ENCODE measurements around the gene TRIP10.

TRIP10 gene

DNA sequence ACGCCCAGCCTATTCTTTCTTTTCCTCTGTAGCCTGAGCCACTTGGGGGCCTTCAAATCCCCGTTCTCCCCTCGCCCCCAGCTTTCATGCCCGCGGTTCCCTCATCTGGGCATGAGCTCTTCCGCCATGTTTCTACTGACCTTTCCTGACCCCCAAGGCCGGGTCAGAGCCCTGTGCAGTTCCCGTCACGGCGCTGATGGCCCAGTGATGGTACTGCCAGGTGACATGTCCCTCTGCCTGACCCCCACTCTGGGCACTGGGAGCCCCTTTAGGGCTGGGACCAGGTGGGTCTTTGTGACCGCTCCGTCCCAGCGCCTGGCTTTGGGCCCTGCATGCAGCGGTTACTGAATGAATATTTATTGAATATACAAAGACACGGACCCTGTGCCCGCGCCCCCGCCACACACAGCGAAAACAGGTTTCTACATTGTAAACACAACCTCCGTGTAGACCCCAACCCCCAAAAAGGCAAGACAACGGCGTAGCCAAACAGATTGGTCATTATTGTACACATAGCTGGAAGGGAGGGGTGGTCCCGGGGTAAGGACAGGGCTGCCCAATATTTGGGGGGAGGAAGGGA, 9.8 kb upstream of the TRIP10 start:
- no peak for DNase-seq

DNA sequence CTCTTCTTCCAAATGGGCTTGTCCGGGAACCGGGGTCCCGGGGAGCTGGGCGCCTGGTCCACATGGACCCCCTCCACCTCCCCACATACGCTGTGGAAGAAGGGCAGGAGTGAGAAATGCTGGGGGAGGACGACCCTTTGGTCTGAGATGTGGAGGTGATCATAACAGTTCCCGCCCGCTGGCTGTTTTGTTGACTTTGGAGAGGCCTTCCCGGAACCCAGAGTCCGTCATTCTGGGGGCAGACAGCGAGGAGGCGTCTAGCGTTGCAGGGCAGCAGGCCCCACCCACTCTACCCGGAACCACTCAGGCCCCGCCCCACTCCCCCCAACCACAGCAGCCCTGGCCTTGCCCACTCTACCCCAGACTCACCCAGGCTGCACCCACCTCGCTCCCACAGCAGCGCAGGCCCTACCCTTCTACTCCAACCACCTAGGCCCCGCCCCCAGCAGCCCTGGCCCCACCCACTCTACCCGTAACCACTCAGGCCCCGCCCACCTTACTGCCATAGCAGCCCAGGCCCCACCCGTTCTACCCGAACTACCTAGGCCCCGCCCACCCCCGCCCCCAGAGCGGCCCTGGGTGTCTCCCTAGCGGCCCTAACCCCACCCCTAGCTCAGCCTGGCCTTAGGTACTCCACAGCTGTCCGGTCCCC, 9.2 kb upstream of the TRIP10 start:
- no peak for DNase-seq

- no peak for DNase-seq
Observed at GRCh38 chr19:6730941-6731670, 8.4 kb upstream of the TRIP10 start.

GRCh38 chr19:6731822-6732221, 7.7 kb upstream of the TRIP10 start:
- no peak for DNase-seq

DNA sequence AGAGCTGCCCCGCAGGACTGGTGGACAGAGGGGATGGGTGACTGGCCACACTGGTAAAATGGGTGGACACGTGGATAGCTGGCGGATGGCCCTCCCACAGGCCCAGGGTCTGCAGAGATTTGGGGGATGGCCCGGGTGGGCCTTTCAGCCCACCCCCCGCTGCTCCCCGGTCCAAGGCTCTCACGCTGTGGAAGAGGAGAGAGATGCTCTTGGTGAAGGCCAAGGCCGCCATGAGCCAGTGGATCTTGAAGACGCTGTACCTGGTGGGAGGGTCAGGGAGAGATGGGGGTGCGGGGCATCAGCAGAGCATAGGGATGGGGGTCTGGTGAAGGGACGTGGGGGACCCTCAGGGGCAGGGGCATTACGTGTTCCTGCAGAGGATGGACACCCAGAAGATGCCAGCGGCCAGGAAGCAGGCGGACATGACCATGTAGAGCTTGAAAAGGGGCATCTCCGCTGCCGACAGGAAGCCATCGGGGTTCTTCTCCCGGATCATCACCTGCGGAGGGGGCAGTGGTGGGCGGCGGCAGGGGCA, 6.6 kb upstream of the TRIP10 start:
- no peak for DNase-seq

GRCh38 chr19:6733338-6734095, 6.0 kb upstream of the TRIP10 start:
- DNase-seq = no peak

DNA sequence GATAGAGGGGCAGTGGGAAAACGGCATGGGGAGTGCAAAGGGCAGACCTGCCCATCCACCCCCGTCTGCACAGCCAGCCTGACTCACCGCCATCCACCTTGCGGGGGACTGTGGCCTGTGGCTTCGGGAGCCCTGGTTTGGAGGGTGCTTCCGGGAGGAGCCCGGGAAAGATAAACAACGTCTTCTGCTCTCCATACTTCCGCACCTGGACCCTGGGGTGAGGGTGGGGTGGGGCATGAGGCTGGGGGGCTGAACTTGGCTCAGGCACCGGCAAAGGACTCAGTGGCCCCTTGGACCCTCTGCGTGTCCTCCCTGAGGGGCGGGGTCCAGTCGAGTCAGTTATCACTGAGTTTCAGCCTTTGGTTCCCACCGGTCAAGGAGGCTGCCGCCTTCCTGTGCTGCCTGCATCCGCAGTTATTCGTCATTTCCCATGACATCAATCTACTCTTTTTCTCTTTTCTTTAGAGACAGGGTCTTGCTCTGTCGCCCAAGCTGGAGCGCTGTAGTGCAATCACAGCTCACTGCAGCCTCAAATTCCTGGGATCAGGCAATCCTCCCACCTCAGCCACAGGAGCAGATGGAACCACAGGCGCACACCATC, 5.3 kb upstream of the TRIP10 start:
- DNase-seq = no peak

DNA sequence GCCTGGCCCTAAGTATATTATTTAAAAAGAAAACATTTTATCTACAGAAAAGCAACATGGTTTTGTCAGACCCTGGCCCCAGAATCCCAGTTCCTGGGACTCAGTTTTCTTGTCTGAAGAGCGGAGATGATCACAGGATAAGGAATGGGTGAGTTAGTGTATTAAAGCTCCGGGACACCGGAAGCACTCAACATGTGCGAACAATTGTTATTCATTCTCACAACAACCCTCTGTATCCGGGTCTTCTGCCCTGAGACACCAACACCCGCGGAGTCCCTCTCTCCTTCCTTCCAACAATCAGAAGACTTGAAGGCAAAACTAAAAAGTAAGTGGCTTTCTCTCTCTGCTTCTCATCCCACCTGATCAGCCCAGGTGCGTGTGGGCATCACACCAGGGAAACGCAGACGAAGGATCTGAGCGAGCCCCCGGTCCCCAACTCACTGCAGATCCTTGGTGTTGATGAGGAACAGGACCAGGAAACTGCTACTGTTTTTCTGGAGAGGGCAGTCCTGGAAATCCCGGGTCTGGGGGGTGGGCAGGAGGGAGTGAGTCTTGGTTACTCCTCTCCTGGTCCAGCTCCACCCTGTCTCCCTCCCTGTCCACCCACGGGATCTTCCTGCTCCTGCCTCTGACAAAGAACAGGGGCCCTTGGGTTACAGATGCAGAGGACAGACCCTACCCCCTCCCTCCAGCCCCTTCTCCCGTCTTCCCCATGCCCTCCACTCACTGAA, 4.1 kb upstream of the TRIP10 start:
- no peak for DNase-seq

- no peak for DNase-seq
Observed at GRCh38 chr19:6736169-6736916, 3.1 kb upstream of the TRIP10 start.

- DNase-seq = no peak
Observed at GRCh38 chr19:6736917-6737283, 2.6 kb upstream of the TRIP10 start.

DNA sequence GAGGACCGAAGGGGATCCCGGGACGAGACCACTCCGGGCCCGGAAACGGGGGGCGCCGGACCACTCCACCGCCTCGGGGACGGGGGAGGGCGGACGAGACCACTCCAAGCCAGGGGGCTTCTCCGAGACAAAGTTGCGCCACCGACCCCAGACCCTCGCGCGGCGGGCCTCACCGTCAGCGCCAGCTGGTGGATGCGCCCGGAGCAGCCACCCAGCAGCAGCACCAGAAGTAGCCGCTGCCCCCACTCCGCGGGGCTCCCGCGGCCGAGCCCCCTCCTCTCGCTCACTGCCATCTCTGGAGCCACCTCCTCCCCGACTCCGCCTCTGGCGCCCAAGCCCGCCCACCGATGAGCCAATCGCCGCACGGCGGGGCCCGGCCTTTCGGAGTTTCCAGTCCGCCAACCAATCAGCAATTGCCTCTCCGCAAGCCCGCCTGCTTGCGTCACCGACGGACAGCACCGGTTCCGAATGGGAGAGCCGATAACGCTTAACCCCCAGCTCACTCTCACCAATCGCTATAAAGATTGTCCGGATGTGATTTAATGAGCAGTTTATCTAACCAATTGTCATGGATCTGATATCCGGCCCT, 2.1 kb upstream of the TRIP10 start, which contains the start of gene GPR108:
TSS of gene GPR108 (minus strand) at position 297 of the 589 bp plus-strand sequence. CDS start at position 293, 4 bp downstream.
- peak; percentile 97 for DNase-seq

DNA sequence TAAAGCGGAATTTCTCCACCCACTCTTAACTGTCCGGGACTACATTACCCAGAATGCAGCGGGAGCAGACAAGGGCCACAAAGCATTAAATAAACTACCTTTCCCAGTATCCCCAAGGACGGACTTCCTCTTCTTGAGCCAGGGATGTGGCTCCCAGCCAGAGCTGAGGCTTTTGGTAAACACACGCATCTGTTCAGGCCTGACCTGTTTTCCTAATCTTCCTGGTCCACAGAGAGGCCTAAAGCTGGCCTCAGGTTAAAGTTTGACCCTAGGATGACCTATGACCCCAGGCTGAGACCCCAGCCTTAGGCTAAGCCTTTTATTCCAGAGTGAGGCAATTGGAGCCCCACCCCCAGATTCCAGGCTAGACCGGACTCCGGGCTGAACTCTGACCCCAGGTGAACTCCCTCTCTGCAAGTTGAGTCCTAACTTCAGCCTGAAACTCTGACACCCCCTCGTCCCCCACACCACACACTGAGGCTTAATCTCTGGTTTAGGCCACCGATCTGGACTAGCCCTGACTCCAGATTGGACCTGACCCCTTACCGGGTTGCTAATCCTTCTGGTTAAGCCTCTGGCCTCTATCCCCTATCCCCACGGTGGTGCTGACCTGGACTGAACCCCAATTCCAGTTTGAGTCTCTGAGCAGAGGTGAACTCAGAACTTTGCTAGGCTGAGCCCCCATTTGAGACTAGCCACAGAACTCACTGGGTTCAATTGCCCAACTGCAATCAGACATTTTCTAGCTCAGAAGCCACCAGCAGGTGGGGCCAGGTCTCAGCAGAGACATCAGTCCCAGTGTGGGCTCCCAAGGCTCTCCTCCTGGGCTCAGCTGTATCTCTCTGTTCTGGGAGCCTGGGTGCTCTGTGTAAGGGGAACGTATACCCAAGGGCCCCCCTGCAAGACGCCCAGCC, 1.4 kb upstream of the TRIP10 start:
- DNase-seq = no peak

- DNase-seq = no peak
Observed at GRCh38 chr19:6738787-6739389, 592 bp upstream of the TRIP10 start.

DNA sequence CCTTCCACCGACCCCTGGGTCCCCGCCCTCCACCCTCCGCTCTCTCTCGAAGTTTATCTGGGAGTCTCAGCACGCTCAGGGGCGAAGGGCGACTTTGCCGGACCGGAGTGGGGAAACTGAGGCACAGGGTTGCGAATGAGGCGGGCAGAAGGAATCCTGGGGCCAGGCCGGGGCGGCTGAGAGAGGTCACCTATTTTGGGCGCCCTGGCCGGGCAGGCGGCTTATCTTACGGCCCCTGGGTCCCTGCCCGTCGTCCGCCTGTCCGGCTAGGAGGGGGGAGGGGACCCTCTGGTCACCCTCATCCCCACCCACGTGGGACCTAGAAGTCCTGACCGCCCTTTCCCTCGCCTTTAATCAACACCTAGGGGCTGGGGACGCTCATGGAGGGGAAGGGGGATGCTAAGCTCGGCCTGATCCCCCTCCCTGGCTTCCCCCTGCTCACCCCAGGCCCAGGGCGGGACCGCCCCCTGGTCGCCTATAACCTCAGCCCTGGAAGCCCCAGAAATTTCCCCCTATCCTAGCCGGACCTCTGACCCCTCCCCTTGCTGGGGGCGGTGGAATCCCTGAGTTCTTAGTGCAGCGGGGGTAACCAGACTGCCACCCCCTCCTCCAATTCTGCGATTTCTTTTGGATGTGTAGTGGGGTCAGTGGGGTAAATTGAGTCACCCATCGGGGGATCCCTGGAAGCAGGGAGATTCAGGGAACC, 556 bp downstream of the TRIP10 start:
- DNase-seq = no peak

- no peak for DNase-seq
Observed at GRCh38 chr19:6740589-6741343, 1.3 kb downstream of the TRIP10 start.

DNA sequence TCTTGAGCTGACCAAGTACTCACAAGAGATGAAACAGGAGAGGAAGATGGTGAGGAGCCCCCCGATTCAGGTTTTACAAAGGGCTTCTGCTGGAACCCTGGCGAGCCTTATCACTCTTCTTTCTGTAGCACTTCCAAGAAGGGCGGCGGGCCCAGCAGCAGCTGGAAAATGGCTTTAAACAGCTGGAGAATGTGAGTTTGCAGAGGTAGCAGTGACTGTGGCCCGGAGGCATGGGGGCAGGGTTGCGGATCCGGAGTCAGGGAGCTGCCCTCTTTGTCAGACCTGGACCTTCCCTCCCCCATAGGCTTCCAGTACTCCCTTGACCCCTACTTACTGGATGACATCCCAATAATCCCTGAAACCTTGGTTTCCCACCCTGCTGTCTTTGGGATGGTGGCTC, 3.6 kb downstream of the TRIP10 start:
- DNase-seq = no peak

DNA sequence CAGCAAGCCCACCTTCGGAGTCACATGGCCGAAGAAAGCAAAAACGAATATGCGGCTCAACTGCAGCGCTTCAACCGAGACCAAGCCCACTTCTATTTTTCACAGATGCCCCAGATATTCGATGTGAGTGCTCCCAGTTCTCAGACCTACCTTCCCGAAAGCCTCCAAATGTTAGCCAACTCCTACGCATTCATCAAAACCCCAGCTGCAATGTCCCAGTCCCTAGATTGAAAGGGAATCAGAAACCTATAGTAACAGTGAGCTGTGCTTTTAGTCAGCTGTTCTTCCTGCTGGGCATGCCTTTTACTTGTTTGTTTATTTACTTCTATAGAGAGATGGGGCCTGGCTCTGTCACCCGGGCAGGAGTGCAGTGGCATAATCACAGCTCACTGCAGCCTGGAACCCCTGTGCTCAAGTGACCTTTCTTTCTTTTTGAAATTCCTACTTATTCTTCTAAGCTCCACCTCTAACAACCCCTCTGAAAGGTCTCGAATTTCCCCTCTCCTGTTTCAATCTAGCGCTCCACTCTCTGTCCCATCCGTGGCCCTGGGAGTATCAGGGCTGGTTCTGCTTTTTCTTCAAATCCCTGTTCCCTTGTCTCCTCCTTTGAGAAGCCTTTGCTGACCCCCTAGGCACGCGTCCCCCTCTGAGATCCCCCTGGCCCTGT, 4.4 kb downstream of the TRIP10 start:
- no peak for DNase-seq
